ENCODE data around the gene STK24. TPM values are rescaled to one million over a fixed set of nuclear protein-coding genes. Genes with fewer than 3 reads are reported as not detected.

Gene STK24
- total RNA-seq, 2 experiments from 2014 or later: 60.4 to 88.7 TPM

- ChIA-PET CTCF (ENCODE audit: unreplicated experiment) (no interaction called here), POLR2A (no interaction called here)
- no peak overlapping the region for H3K4me2 ChIP-seq (ENCODE audit: low read length)
- TF ChIP-seq EZH2phosphoT487 (IDR thresholded peaks at IDR 0.05; ENCODE audit: borderline replicate concordance, low read depth, low read length) (no peak), CTCF (conservative IDR thresholded peaks at IDR 0.05; ENCODE audit: low read length) (no peak)
- DNase-seq (ENCODE audit: low spot score): no peak
- H3K79me2 ChIP-seq (ENCODE audit: insufficient read depth, low read depth, low read length): no peaks in the 10 kb centered on the region
- BruUV-seq (replicated peaks): no TSS peak
- intact Hi-C loops (cut with micrococcal nuclease; ENCODE audit: unreplicated experiment): no loop called here
- H3K9me3 ChIP-seq (ENCODE audit: low read length): no peaks in the 10 kb centered on the region
- no peaks in the 10 kb centered on the region for H3K4me1 ChIP-seq (ENCODE audit: insufficient read depth, low read length, poor library complexity, severe bottlenecking)
- H3K4me3 ChIP-seq (ENCODE audit: low read depth, low read length, poor library complexity, severe bottlenecking): no peak overlapping the region
- no peaks in the 10 kb centered on the region for H4K20me1 ChIP-seq (ENCODE audit: insufficient read depth, low read length)
- H3K9me2 ChIP-seq (ENCODE audit: insufficient read depth, low read length): no peaks in the 10 kb centered on the region
- H3K36me3 ChIP-seq (ENCODE audit: insufficient read depth, low read length): no peaks in the 10 kb centered on the region
- H2AFZ ChIP-seq (ENCODE audit: low read length): no peak overlapping the region
- no peak overlapping the region for H3K27ac ChIP-seq (ENCODE audit: low read depth, low read length, poor library complexity, severe bottlenecking)
These were observed 147.4 kb downstream of the STK24 start for GRCh38 chr13:98429531-98429930.

GRCh38 chr13:98429081-98429480 lies 147.8 kb downstream of the STK24 start:
- no peak for DNase-seq (ENCODE audit: low spot score)
- Histone ChIP-seq H3K36me3 (ENCODE audit: insufficient read depth, low read length) (no peaks in the 10 kb centered on the region), H4K20me1 (ENCODE audit: insufficient read depth, low read length) (no peaks in the 10 kb centered on the region), H3K4me1 (ENCODE audit: insufficient read depth, low read length, poor library complexity, severe bottlenecking) (no peaks in the 10 kb centered on the region), H3K4me3 (ENCODE audit: low read depth, low read length, poor library complexity, severe bottlenecking) (no peak overlapping the region), H3K9me2 (ENCODE audit: insufficient read depth, low read length) (no peaks in the 10 kb centered on the region), H3K79me2 (ENCODE audit: insufficient read depth, low read depth, low read length) (no peaks in the 10 kb centered on the region), H3K27ac (ENCODE audit: low read depth, low read length, poor library complexity, severe bottlenecking) (no peak overlapping the region), H3K4me2 (ENCODE audit: low read length) (no peak overlapping the region), H3K9me3 (ENCODE audit: low read length) (no peaks in the 10 kb centered on the region), H2AFZ (ENCODE audit: low read length) (no peak overlapping the region)
- CTCF ChIA-PET (ENCODE audit: unreplicated experiment): no interaction called here
- no TSS peak for BruUV-seq (replicated peaks)
- intact Hi-C loops (cut with micrococcal nuclease; ENCODE audit: unreplicated experiment): no loop called here
- no peak for TF ChIP-seq CTCF (conservative IDR thresholded peaks at IDR 0.05; ENCODE audit: low read length)
- no peak for TF ChIP-seq EZH2phosphoT487 (IDR thresholded peaks at IDR 0.05; ENCODE audit: borderline replicate concordance, low read depth, low read length)
- POLR2A ChIA-PET: no interaction called here

GRCh38 chr13:98428256-98428966 lies 148.5 kb downstream of the STK24 start:
- H3K9me2 ChIP-seq (ENCODE audit: insufficient read depth, low read length): no peaks in the 10 kb centered on the region
- TF ChIP-seq CTCF (conservative IDR thresholded peaks at IDR 0.05; ENCODE audit: low read length): no peak
- TF ChIP-seq EZH2phosphoT487 (IDR thresholded peaks at IDR 0.05; ENCODE audit: borderline replicate concordance, low read depth, low read length): no peak
- H3K27ac ChIP-seq (ENCODE audit: low read depth, low read length, poor library complexity, severe bottlenecking): no peak overlapping the region
- ChIA-PET POLR2A (no interaction called here), CTCF (ENCODE audit: unreplicated experiment) (no interaction called here)
- no peak overlapping the region for H3K4me2 ChIP-seq (ENCODE audit: low read length)
- no peaks in the 10 kb centered on the region for H3K36me3 ChIP-seq (ENCODE audit: insufficient read depth, low read length)
- H2AFZ ChIP-seq (ENCODE audit: low read length): no peak overlapping the region
- H3K4me3 ChIP-seq (ENCODE audit: low read depth, low read length, poor library complexity, severe bottlenecking): no peak overlapping the region
- H3K9me3 ChIP-seq (ENCODE audit: low read length): no peaks in the 10 kb centered on the region
- no peaks in the 10 kb centered on the region for H3K79me2 ChIP-seq (ENCODE audit: insufficient read depth, low read depth, low read length)
- H4K20me1 ChIP-seq (ENCODE audit: insufficient read depth, low read length): no peaks in the 10 kb centered on the region
- BruUV-seq (replicated peaks): no TSS peak
- intact Hi-C loops (cut with micrococcal nuclease; ENCODE audit: unreplicated experiment): no loop called here
- no peak for DNase-seq (ENCODE audit: low spot score)
- H3K4me1 ChIP-seq (ENCODE audit: insufficient read depth, low read length, poor library complexity, severe bottlenecking): no peaks in the 10 kb centered on the region

All from OCI-LY7 (cell line).